HG03342 (cell line): Measurements from ENCODE around the gene RPL32.
"Not testable (repeated sequence)": the region's sequence is repeated elsewhere in the genome, so short reads cannot be mapped to it uniquely, and the experiment has no call there.

Source experiments
- ATAC-seq: cut with Tn5 transposase; IDR thresholded peaks from one replicate; pipeline ENCODE4 v1.9.1; 2021; ENCODE audit warnings: mild to moderate bottlenecking, moderate library complexity; ENCODE audit not compliant: unreplicated experiment

Gene RPL32

DNA sequence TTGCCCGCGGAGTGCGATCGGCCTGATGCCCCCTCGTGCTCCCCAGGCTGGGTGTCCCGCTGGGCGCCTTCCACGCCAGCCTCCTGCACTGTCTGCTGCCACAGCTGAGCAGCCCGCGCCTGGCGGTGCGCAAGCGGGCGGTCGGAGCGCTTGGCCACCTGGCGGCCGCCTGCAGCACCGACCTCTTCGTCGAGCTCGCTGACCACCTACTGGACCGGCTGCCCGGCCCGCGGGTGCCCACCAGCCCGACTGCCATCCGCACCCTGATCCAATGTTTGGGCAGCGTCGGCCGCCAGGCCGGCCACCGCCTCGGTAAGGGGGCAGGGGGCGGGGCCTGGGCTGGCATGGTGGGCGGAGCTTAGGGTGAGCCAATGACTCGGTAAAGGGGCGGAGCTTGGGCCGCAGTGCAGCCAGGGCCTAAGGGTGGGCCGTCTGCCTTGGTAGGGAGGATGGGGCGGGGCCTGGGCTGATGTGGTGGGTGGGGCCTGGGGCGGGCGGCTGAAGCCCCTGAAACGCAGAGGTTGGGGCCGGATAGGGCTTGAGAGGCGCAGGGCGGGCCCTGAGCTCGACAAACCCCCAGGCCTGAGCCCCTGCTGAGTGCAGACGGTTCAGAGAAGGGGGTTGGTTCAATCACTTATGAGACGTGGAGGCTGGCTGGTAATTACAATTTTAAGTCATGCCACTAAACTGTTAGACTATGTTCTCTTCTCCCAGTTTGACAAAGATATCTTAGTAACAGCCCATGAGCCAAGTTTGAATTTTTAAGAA lies 31.2 kb downstream of the RPL32 start:
- ATAC-seq, result peak; percentile 99

DNA sequence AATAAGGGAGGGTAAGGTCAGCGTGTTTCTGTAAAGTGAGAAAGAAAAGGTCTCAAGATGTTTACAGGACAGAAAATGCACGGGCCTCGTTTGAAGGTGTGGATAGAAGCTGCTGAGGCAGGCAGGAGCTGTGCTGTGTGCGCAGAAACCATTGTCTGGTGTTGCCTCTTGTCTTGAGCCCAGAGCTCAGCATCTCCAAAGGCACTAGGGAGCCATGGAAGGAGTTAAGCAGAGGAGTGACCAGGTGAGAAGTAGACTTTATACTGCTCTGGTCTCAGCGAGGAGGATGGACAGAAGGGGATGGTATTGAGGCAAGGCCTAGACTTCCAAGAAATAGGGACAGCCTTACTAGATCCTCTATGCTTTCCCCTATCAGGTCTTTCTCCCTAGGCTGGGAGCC lies 31.9 kb downstream of the RPL32 start:
- no peak for ATAC-seq

GRCh38 chr3:12809001-12809400 lies 32.4 kb downstream of the RPL32 start:
- ATAC-seq, result no peak

GRCh38 chr3:12808587-12808986 lies 32.8 kb downstream of the RPL32 start:
- no peak for ATAC-seq

- ATAC-seq, result no peak
Observed at GRCh38 chr3:12807601-12808359, 33.6 kb downstream of the RPL32 start.

GRCh38 chr3:12807066-12807465 lies 34.3 kb downstream of the RPL32 start:
- no peak for ATAC-seq

DNA sequence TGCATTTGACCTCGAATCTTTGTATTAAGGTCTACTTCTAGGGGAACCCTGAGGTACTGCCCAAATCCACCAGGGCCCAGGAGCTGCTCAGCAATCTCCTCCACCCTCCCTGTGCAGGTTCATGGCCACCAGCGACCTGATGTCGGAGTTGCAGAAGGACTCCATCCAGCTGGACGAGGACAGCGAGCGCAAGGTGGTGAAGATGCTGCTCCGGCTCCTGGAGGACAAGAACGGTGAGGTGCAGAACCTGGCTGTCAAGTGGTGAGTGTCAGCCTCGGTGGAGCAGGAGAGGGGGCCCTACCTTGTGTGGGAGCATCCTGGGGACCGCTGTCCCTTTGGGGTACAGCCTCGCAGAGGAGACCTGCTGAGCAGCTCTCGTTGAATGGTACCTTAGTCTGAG lies 38.0 kb downstream of the RPL32 start:
- no peak for ATAC-seq

- ATAC-seq, result no peak
Observed at GRCh38 chr3:12799525-12800440, 41.6 kb downstream of the RPL32 start.

- ATAC-seq, result no peak
Observed at GRCh38 chr3:12798559-12799179, 42.7 kb downstream of the RPL32 start.

- no peak for ATAC-seq
Observed at GRCh38 chr3:12797892-12798558, 43.3 kb downstream of the RPL32 start.

DNA sequence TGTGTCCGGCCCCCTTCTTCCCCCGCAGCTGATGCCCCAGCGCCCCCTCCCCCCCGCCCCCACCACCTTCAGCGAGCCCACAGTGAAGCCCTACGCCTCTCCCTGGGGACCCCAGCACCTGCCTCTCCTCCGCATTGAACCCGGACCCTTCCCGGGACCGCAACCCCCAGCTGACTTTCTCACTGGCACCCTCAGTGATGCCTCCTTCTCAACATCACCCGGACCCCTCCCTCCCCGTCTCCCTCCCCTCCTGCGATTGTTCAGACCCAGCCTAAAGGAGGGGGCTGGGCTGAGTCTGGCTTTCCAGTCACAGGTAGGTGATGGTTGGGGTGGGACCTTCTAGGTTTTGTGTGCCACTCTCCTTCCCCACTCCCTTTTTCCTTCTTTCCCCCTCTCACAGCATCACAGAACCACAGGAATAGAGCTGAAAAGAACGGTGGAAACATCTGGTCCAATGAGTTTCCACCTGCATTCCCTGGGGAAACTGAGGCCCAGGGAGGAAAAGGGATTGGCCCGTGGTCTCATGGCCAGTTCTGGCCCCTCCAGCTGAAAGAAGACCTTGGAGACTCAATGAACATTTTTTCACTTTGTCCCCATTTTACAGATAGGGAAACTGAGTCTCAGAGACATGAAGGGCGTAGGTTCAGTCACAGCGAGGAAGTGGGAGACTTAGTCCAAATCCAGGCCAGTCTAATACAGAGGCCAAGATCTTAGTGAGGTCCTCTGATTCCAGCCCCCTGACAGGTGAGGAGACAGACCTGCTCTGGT lies 44.1 kb downstream of the RPL32 start:
- no peak for ATAC-seq

DNA sequence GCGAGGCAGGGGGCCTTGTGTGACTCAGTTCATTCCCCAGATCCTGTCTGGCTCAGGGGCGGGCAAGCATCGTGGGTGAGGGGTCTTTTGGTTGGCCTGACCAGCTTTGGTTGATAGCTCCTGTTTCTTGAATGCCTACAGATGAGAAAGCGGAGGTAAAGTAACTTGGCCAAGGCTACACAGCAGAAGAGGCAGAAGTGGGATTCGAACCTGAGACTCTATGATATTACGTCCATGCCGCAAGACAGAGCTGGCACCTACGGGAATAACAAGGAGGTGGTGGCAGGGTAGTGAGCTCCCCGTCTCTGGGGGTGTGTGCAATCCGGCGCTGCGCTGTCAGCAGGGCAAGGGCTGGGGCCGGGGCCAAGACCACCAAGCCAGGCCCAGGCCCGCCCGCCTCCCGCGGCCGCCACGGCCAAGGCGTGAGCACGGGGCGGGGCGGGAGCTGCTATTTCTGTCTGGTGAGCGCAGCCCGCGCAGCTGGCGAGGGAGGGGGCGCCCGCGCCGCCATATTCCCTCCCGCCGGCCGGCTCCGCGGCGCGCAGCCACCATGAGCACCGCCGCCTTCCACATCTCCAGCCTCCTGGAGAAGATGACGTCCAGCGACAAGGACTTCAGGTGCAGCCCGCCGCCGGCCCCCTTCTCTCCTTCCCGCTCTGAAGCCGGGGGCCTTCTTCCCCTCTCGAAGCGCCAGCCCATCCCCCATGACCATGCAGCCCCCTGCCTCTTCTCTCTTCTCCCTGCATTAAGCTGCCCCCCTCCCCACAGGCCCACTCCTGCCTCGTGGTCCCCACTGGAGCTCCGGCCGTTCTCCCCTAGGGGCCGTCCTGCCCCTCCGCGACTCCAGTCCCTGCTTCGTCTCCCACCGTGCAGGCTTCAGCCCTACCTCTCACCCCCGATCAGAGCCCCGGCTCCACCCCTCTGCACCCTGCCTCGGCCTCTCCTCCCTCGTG lies 44.9 kb downstream of the RPL32 start, which contains the start of gene CAND2:
Gene CAND2 (plus strand): TSS at position 510 of the 953 bp plus-strand sequence. CDS start 41 bp downstream, at position 551.
- no peak for ATAC-seq

- ATAC-seq, result no peak
Observed at GRCh38 chr3:12793701-12794100, 47.7 kb downstream of the RPL32 start.

- ATAC-seq, result no peak
Observed at GRCh38 chr3:12791430-12791829, 49.9 kb downstream of the RPL32 start.

- ATAC-seq, result not testable (repeated sequence)
Observed at GRCh38 chr3:12787967-12788690, 53.2 kb downstream of the RPL32 start.

- not testable (repeated sequence) for ATAC-seq
Observed at GRCh38 chr3:12787346-12787745, 54.0 kb downstream of the RPL32 start.

DNA sequence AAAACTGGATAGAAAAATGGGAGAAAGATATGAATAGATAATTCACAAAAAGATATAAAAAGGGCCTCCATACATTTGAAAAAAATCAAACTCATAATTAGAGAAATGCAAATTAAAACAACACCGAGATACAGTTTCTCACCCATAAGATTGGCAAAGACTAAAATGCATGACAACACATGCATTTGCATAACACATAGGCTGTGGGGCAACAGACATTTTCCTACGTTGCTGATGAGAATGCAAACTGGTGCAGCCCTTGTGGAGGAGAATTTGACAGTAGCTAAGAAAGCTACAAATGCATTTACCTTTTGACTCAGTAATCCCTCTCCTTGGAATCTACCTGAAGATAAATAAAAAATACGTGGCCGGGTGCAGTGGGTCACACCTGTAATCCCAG lies 56.3 kb downstream of the RPL32 start:
- ATAC-seq, result no peak
